Activated CD8-positive, alpha-beta memory T cell treated with anti-CD3 and anti-CD28 coated beads for 36 hours (primary cell): Measurements from ENCODE around the gene COA1. TPM values are rescaled to one million over a fixed set of nuclear protein-coding genes. Genes with fewer than 3 reads are reported as not detected.

Experiments
- CTCF ChIA-PET: fragments of 350-600 bp; sonication (Branson Sonifier 250); formaldehyde crosslinking; loops from one replicate; lab custom pipeline; 2021; ENCODE audit warnings: antibody characterized with exemption; lab: Charles Lee
- POLR2A ChIA-PET: fragments of 350-600 bp; sonication (Branson Sonifier 250); formaldehyde crosslinking; loops from one replicate; lab custom pipeline; 2021; ENCODE audit warnings: antibody characterized with exemption; lab: Charles Lee
- total RNA-seq, 2 experiments: library from RNA; stranded (reverse); gene quantifications; one replicate each; pipeline ENCODE4 v1.2.3, GENCODE V29; 2021

The COA1 gene
- total RNA-seq, 2 experiments from 2014 or later, result 82.9 to 85.6 TPM

DNA sequence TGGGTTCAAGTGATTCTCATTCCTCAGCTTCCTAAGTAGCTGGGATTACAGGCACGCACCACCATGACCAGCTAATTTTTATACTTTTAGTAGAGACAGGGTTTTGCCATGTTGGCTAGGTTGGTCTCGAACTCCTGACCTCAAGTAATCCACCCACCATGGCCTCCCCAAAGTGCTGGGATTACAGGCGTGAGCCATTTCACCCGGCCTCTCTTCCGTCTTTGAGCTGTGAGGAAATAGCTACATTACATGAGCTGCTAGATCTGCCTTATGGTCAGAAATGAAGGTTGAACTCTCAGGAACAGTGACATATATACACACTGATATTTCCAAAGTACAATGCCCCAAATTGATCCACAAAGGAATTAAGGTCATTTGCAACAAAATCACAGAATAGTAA is 31.5 kb upstream of the COA1 start:
- ChIA-PET CTCF (interaction anchor here (1.1 kb wide), 1 partner anchor 178 kb away, joined by 5 read pairs; the partner anchor contains the start of gene STK17A), POLR2A (interaction anchor here (0.7 kb wide), 1 partner anchor 95 kb away, joined by 7 read pairs; no protein-coding TSS in a partner anchor)

DNA sequence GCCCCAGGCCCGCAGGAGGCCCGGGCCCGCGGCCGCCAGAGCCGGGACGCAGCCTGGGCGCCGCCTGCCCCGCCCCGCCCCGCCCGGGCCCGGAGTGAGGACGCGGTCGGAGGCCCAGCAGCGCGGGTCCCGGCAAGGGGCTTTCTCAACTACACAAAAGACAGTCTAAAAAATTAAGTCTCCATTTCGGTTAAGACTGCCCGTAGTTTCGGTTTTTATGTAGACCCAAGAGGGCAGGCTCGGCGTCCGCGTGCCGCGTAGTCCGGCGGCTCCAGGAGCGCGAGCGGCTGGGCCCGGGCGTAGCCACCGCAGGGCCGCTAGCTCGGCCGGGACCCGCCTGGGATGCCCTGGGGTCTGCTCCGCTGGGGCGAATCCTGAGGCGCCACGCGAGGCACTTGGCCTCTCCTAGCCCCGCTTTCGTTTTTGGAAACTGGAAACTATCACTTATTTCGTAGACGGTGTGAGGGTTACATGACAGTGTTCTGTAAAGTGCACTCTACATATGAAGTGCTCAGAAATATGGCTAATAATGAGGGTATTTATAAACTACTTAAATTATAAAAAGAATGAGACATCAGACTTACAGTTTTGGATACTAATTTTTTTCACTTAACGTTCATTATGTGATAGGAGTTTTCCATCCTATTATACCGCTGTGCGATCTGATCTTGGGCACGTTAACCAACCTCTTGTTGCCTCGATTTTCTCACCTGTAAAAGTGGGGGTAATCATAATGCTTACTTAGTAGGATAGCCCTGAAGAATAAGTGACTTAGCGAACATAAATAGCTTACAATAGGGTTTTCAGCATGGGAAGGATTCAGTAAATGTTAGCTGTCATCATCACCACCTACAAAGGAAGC is 29.7 kb upstream of the COA1 start:
- CTCF ChIA-PET, result interaction anchor here (0.7 to 2.5 kb wide), 6 partner anchors 12 to 177 kb away, joined by 3 to 10 read pairs (median 4); partner anchors contain the start of genes COA1 and STK17A
- POLR2A ChIA-PET, result interaction anchor here (0.7 to 1.5 kb wide), 4 partner anchors 23 to 1398 kb away, joined by 3 to 7 read pairs (median 6); partner anchors contain the start of genes COA1 and STK17A

DNA sequence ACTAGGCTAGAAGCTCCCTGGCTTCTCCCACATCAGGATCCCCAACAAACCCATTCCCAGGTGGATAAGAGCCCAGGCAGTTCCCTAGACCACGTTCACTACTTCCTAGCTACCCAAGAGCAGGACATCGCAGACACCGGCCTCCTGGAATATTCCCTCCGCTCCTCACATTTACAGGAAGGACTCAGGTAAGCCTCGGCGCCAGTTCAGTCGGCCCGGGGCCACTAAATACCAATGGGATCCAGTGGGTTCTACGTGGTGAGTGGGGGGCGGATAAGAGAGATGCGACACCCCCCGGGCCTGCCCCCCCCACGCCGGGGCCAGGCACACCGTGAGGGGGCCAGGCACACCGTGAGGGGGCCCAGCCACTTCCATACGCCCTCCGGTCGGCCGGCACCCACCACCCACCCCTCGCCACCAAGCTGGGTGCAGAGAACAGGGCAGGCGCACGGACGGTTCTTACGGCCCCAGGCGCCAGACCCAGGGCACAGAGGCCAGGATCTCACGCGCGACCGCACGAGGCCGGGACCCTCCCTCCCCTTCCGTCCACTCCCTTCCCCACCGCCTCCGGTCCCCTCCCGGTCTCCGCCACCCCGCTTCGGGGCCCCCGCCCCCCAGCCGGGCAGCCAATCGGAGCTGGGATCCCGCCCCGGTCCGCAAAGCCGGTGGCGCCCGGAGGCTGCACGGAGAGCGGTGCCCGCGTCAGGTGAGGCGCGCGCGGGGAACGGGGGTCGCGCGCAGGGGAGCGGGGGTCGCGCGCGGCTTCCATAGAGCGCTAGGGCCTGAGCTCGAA is 28.9 kb upstream of the COA1 start, which contains the start of gene BLVRA:
BLVRA (plus strand) TSS at position 652 of the 793 bp plus-strand sequence. CDS start 12,479 bp downstream, outside the sequence.
- POLR2A ChIA-PET, result interaction anchor here (1.3 to 1.5 kb wide), 3 partner anchors 23 to 175 kb away, joined by 3 to 7 read pairs (median 7); partner anchors contain the start of genes COA1 and STK17A

DNA sequence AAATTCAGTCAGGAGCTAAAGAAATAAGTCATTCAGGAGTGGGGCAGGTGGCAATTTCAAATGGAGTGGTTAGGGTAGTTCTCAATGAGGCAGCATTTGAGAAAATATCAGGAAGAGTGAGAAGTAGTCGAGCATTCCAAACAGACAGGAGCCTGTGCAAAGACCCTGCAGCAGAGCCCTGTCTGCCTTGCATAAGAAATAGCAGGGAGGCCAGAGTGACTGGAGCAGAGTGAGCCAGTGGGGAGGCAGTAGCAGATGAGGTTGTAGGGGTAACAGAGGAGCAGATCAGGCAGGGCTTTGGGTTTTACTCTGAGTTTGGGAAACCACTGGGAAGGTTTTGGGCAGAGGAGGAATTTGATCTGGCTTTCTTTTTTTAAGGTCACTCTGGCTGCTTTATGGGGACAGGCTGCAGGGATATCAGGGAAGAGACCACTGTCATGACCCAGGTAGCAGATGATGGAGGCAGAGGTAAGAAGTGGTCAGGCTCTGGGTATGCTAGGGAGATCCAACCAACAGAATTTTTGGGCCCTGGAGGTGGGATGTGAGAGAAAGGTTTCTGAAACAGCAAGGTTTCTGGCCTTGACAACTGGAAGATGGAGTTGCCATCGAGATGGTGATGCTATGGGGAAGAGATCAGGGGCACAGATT is 27.9 kb upstream of the COA1 start:
- ChIA-PET POLR2A (interaction anchor here (1.1 kb wide), 1 partner anchor 28 kb away, joined by 3 read pairs; the partner anchor contains the start of gene COA1), CTCF (interaction anchor here (0.9 to 2.5 kb wide), 5 partner anchors 8 to 175 kb away, joined by 3 to 10 read pairs (median 4); partner anchors contain the start of genes COA1 and STK17A)

More for the DNA sequence above, 28.9 kb upstream of the COA1 start, which contains the start of gene BLVRA:
- CTCF ChIA-PET, result interaction anchor here (0.8 to 2.5 kb wide), 5 partner anchors 29 to 176 kb away, joined by 3 to 10 read pairs (median 3); partner anchors contain the start of genes COA1 and STK17A

DNA sequence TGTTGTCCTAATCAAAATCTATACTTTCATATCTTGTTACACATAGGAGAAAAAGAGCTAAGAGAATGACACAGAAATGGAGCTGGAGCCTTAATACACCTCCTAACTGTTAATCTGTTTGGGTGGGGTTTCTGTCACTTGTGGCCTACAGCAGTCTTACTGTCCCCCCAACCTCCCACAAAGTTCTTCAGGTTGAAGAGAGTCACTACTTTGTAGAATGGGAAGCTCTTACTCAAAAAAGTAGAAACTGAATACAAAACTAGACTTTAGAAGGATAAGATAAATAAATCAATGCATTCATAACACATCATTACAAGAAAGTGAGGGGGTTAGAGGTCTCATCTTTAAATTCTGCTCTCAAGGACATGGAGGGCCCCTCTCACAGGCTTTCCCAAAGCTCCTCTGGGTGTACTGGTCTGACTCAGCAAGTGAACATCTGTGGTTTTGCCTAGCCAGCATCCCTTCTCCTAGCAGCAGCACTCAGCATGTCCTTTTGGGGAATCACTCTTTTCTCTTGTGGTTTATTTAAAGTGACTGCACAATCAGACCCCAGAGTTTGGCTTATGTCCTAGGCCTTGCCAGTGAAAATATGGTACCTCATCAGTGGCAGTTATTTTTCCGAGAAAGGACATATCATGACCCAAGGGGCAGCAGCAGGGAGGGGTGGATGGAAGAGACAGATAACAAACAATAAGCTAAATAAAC is 27.2 kb upstream of the COA1 start:
- CTCF ChIA-PET, result interaction anchor here (0.9 to 2.5 kb wide), 4 partner anchors 9 to 174 kb away, joined by 3 to 10 read pairs (median 4); partner anchors contain the start of genes COA1 and STK17A
- POLR2A ChIA-PET, result interaction anchor here (1.1 kb wide), 1 partner anchor 27 kb away, joined by 3 read pairs; the partner anchor contains the start of gene COA1

DNA sequence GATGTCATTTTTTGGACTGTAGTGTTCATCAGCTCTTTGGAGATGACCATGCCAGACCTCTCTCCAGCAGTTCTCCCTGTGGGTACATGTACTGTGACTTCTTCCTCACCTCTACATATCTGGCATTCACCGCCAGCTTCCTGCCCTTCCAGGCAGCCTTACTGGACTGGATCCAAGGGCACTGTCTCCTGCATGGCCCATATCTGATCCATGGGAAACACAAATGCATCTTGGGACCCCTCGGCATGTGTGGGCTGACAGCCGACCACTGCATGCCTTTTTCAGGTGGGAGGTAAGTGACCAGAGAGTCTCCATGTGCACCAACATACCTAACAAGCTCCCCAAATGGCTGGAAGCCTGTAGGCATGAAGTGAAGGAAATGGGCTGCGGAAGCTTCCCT is 25.3 kb upstream of the COA1 start:
- CTCF ChIA-PET, result interaction anchor here (0.6 to 0.8 kb wide), 2 partner anchors 16 to 80 kb away, joined by 3 to 4 read pairs; no protein-coding TSS in a partner anchor
- POLR2A ChIA-PET, result interaction anchor here (0.6 kb wide), 1 partner anchor 57 kb away, joined by 3 read pairs; no protein-coding TSS in a partner anchor

DNA sequence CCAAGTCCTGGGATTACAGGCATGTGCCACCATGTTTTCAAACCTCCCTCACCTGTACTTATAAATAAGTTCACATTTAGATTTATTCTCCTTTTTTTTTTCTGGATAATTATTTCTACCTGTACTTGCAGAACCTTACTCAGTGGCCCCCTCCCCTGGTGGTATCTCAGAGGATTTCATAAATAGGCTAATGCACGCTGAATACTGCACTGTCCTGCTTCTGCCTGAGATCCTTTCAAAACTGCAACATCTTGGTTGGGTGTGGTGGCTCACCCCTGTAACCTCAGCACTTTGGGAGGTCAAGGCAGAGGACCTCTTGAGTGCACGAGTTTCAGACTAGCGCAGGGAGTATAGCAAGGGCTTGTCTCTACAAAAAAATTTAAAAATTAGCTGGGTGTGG is 24.5 kb upstream of the COA1 start:
- ChIA-PET CTCF (interaction anchor here (0.6 kb wide), 1 partner anchor 15 kb away, joined by 4 read pairs; no protein-coding TSS in a partner anchor), POLR2A (interaction anchor here (0.7 kb wide), 1 partner anchor 439 kb away, joined by 4 read pairs; no protein-coding TSS in a partner anchor)

DNA sequence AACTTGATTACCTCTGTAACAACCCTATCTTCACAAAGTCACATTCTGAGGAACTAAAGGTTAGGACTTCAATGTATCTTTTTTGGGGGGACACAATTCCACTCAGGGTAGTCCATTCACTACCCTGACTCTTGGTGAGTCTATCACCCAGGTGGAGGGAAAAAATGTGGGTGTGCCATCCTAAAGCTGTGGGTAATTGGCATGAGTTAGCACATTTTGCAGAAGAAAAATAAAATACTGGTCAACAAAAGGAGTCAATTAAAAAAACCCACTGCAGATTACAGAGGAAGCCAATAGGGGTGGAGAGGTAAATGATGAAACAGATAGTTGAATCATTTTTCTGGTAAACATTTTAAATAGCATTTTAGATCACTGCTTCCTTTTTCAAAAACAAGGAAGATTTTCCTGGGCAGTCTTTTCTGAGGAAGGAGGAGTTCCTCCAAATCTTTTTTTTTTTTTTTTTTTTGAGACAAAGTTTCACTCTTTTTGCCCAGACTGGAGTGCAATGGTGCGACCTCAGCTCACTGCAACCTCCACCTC is 24.0 kb upstream of the COA1 start:
- ChIA-PET POLR2A (interaction anchor here (0.7 kb wide), 1 partner anchor 438 kb away, joined by 4 read pairs; no protein-coding TSS in a partner anchor), CTCF (no interaction called here)

DNA sequence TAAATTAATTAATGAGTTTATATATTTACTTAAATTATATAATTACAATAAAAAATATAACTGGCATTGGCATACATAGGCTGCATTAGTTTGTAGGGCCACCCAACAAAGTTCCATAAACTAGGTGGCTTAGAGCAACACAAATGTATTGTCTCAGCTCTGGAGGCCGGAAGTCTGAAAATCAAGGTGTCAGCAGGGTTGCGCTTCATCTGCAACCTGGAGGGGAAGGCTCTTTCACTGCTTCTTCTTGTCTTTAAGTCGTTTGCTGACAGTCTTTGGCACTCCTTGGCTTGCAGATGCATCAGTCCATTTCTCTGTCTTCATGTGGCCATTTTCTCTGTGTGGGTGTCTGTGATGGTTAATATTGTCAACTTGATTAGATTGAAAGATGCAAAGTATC is 23.1 kb upstream of the COA1 start:
- CTCF ChIA-PET, result interaction anchor here (0.9 kb wide), 1 partner anchor 86 kb away, joined by 4 read pairs; no protein-coding TSS in a partner anchor
- POLR2A ChIA-PET, result no interaction called here

DNA sequence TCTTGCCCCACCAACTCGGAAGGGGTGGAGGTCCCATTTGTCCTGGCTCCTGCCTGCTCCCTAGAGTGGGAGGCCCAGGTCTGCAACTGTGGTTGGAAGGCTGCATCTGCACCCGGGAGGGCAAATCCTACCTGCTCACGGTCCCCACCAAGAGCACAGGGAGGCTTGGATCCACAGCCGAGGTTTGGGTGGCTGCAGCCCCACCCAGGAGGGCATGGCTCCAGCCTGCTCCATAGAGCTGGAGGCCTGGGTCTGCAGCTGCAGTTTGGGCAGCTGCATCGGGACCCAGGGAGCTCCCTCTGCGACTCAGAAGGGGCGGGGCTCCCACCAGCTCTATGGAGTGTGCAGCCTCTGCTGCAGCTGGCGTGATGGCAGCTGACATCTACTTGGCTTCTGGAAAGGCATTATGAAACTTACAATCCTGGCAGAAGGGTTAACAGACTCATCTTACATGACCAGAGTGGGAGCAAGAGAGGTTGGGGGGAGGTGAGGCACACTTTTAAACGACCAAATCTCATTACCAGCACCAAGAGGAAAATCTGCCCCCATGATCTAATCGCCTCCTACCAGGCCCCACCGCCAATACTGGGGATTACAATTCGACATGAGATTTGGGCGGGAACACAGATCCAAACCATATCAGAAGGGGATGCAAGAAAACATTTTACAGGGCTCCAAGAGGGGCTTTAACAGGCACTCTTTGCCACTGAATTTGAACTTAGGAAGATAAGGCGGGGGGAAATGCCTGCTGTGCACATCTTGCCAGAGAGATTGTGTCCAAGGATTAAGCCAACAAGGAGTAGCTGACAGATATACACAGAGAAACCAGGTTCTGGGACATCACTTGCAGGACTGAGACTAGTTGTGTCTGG is 20.9 kb upstream of the COA1 start:
- POLR2A ChIA-PET, result interaction anchor here (0.6 to 0.7 kb wide), 4 partner anchors 15 to 129 kb away, joined by 3 to 8 read pairs (median 4); no protein-coding TSS in a partner anchor
- CTCF ChIA-PET, result interaction anchor here (0.8 to 1.4 kb wide), 4 partner anchors 13 to 168 kb away, joined by 3 to 6 read pairs (median 4); no protein-coding TSS in a partner anchor

DNA sequence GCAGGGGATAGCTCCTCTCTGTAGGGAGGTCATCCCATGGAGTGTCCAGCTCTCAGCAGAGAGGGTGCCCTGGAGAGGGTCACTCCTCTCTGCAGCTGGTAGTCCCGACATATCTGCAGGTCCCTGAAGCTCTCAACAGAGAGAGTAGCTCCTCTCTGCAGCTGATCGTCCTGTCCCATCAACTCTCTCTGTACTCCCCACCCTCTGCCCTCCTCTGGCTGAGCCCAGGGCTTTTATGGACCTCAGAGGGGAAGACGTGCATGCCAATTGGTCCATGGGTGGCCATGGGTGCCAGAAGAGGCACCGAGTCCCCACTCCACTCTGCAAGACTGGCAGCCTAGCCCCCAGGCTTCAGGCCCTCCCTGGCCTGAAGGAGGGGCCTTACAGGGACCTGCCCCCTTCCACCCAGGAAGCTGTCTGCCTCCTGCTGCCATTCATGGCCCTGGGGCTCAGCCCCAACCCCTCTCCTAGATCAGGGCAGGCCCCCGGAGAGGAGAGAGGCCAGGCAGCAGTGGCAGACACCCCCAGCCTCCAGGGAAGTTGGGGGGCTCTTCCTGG is 20.1 kb upstream of the COA1 start:
- ChIA-PET POLR2A (no interaction called here), CTCF (interaction anchor here (1.4 kb wide), 1 partner anchor 12 kb away, joined by 4 read pairs; no protein-coding TSS in a partner anchor)

DNA sequence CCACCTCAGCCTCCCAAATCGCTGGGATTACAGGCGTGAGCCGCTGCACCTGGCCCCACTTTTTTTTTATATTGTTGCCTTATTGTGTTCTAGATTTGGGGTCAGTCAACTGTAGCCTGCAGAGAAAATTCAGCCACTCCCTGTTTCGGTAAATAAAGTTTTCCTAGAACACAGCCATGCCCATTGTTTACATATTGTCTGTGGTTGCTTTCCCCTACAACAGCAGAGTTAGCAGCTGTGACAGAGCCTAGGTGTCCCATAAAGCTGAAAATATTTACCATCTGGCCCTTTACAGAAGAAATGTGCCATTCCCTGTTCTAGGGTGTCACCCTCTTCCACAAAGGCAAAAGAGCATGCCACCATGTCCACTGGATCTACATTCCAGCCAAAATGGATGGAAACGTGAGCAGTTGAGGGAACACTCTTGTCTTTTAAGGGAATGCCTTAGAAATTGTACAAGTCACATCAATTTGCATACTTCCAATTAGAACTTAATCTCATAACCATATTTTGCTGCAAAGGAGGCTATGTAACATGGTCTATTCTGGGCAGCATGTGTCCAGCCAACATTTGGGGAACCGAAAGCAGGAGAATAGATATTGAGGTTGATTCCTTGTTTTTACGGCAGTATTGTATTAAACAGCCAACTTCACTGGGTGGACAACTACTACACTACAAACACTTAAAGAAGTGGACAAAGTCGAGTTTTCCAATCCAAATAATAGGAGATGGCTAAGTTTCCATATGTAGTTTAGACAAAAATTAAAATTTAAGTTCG is 18.2 kb upstream of the COA1 start:
- ChIA-PET CTCF (interaction anchor here (0.6 kb wide), 1 partner anchor 12 kb away, joined by 4 read pairs; no protein-coding TSS in a partner anchor), POLR2A (no interaction called here)

DNA sequence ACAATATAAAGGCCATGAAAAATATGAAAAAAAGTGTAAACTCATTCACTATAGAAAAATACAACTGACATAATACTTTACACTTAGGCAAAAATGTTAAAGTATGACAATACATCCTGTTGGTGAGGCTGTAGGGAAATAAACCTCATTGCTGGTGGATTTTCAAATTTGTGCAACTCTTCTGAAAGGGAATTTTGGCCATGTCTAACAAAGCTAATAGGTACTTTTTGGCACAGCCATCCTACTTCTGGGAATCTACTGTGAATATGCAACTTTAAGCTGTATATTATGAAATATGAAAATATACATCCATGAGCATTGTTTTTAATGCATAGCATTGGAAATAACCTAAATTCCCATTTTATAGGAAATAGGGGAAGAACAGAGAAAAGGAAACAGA is 13.4 kb upstream of the COA1 start:
- ChIA-PET CTCF (no interaction called here), POLR2A (no interaction called here)

DNA sequence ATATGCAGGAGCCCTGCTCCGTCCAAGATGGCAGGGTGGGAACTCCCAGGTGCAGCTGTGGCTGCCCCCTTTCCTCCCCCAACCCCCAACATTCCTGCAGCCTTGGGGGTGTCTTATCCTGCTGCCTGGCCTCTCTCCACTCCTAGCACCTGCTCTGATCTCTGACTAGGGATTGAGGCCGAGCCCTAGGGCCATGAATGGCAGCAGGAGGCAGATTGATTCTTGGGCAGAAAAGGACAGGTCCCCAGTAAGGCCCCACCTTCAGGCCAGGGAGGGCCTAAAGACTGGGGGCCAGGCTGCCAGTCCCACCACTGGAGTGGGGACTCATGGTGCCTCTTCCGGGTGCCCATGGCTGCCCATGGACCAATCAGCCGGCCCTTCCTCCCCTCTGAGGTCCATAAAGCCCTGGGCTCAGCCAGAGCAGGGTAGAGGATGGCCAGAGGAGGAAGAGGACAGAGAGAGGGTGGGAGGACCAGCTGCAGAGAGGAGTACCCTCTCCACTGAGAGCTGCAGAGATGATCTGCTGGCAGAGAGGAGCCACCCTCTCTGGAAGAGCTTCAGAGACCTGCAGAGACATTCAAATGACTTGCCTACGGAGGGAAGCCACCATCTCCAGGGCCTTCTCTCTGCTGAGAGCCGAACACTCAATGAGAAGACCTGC is 8.3 kb upstream of the COA1 start:
- ChIA-PET CTCF (interaction anchor here (0.9 to 1.3 kb wide), 5 partner anchors 8 to 102 kb away, joined by 3 to 4 read pairs (median 3); no protein-coding TSS in a partner anchor), POLR2A (no interaction called here)
